Heart right ventricle (tissue), 16 donors: ENCODE results near the gene EMCN. TPM values are rescaled to one million over a fixed set of nuclear protein-coding genes. Genes with fewer than 3 reads are reported as not detected.
"Not testable (repeated sequence)": the region's sequence is repeated elsewhere in the genome, so short reads cannot be mapped to it uniquely, and the experiment has no call there.

ENCODE experiments used
- ATAC-seq, 8 donors: fragments of 200-7000 bp; cut with Tn5 transposase; one replicate each; pipeline ENCODE4 v1.9.1; 2020; ENCODE audit warnings: mild to moderate bottlenecking in 8 of 8, moderate library complexity in 8 of 8, moderate number of reproducible peaks in 1 of 8
- DNase-seq, 2 donors: peaks; one replicate each; pipeline ENCODE4 v3.0.0-alpha.2; 2020
- H3K27ac ChIP-seq, 10 donors: fragments of 200-600 bp; sonication (generic) in 2 of 10; one replicate each; pipeline versions ENCODE4 v1.5.0 to v1.8.0; 2020 to 2022; ENCODE audit warnings: mild to moderate bottlenecking in 3 of 10
- H3K27me3 ChIP-seq, 7 donors: fragments of 200-600 bp; one replicate each; pipeline ENCODE4 v1.8.0; 2021 to 2022; ENCODE audit warnings: mild to moderate bottlenecking in 2 of 7
- H3K36me3 ChIP-seq, 9 donors: fragments of 200-600 bp; sonication (generic) in 1 of 9; one replicate each; pipeline versions ENCODE4 v1.5.0 to v1.8.0; 2020 to 2022; ENCODE audit warnings: mild to moderate bottlenecking in 2 of 9
- H3K4me1 ChIP-seq, 9 donors: fragments of 200-600 bp; sonication (generic) in 1 of 9; one replicate each; pipeline versions ENCODE4 v1.5.0 to v1.8.0; 2020 to 2022; ENCODE audit warnings: mild to moderate bottlenecking in 4 of 9
- H3K4me3 ChIP-seq, 10 donors: fragments of 200-600 bp; sonication (generic) in 2 of 10; one replicate each; pipeline versions ENCODE4 v1.5.0 to v1.8.0; 2020 to 2022; ENCODE audit warnings: mild to moderate bottlenecking in 7 of 10, moderate library complexity in 2 of 10
- H3K9me3 ChIP-seq, 11 donors: fragments of 200-600 bp in 10 of 11; sonication (generic) in 2 of 11; one replicate each; pipeline versions ENCODE4 v1.5.0 to v1.8.0; 2013 to 2022; ENCODE audit warnings: mild to moderate bottlenecking in 2 of 11, control low read depth in 1 of 11, moderate library complexity in 1 of 11
- CTCF ChIP-seq, 9 donors: fragments of 200-600 bp; sonication (generic) in 2 of 9; IDR thresholded peaks; one replicate each; pipeline versions ENCODE4 v1.5.0 to v1.8.0; 2021 to 2022; ENCODE audit warnings: antibody characterized with exemption in 9 of 9, mild to moderate bottlenecking in 5 of 9, moderate library complexity in 1 of 9
- WGBS, 2 donors: extraction: QIAGEN DNeasy Blood & Tissue Kit; methylation state at CpG; one replicate each; pipeline ENCODE4 v1.1.7; 2013; ENCODE audit warnings: inconsistent platforms in 1 of 2; 5-methylcytosine and 5-hydroxymethylcytosine counted together
- intact Hi-C, 10 donors: fragments of 100-400 bp; cut with DNase I; formaldehyde crosslinking; loops; one replicate each; pipeline versions ENCODE4 v1.11.1 to v1.14.2; 2022
- polyA plus RNA-seq, 2 donors: library from polyadenylated mRNA; stranded (reverse); fragments of 200-250 nt; gene quantifications; one replicate each; pipeline ENCODE4 v1.2.3, GENCODE V29; 2013
- total RNA-seq, 10 donors: library from RNA; stranded (reverse); fragmentation: NEBNext Ultra II Directional in 3 of 10; extraction: Animal tissue kit (Norgen Biotek cat#: 25700) in 3 of 10; gene quantifications; one replicate each; pipeline versions ENCODE4 v1.2.1 to v1.2.4, GENCODE V29; 2021 to 2023
- donor health status: Arrhythmogenic right ventricular cardiomyopathy.
- donor health status: ischemic (EF 13 %, LVEDD 7.1; RV severe dilation, severe dysfunction).
- donor health status: healthy with polysubstance abuse.
- donor health status: DM: no; HTN: yes; CAD: no.
- donor health status: DM: no; HTN: no; CAD: no.
- donor health status: ischemic (EF 25% LVEDD 6.9; RV normal size, moderate dysfunction).
- donor health status: ischemic (EF 25% LVEDD 5.7; RV mildly dilated, moderate dysfunction).
- donor health status: healthy.
- donor health status: DM: yes; HTN: yes; CAD: no.
- donor health status: Ischemic cardiomyopathy.
- donor health status: ischemic (EF 35%, LVEDD 5.7; RV mildly dilated, moderate dysfunction).
- donor health status: nonischemic (EF 11% LVEDD 7.7; RV severe dilation, severe dysfunction).
- donor health status: DM: yes; HTN: yes; CAD: no.
- donor health status: PGD.
- donor health status: ischemic (EF 29% LVEDD 5.4; RV normal size, mild dysfunction).
- donor health status: nonischemic (EF 23%, LVEDD 6.1; RV moderate dilation, normal function).

EMCN gene
- total and polyA plus RNA-seq, 12 donors: 14.8 to 49.0 (median 32.3) TPM

GRCh38 chr4:100391863-100392262 is 126.0 kb downstream of the EMCN start:
- TF ChIP-seq CTCF (IDR thresholded peaks at IDR 0.05): no peak
- Histone ChIP-seq H3K27ac (no peak overlapping the region), H3K36me3 (no peaks in the 10 kb centered on the region), H3K27me3 (no peaks in the 10 kb centered on the region), H3K4me3 (no peak overlapping the region), H3K4me1 (no peaks in the 10 kb centered on the region), H3K9me3 (no peaks in the 10 kb centered on the region)
- no peak for DNase-seq
- WGBS, 2 donors: 87 to 89% methylated on average over 1 of the region's 1 CpG
- intact Hi-C loops: no loop called here
- ATAC-seq: no peak

- no peak for ATAC-seq
- Histone ChIP-seq H3K36me3 (no peaks in the 10 kb centered on the region), H3K4me3 (no peak overlapping the region), H3K9me3 (no peaks in the 10 kb centered on the region), H3K4me1 (no peaks in the 10 kb centered on the region), H3K27me3 (no peaks in the 10 kb centered on the region), H3K27ac (no peak overlapping the region)
- DNase-seq: no peak
- 40 to 41% methylated on average over 1 of the region's 1 CpG for WGBS, 2 donors
- intact Hi-C loops: no loop called here
- TF ChIP-seq CTCF (IDR thresholded peaks at IDR 0.05): no peak
These were observed 126.7 kb downstream of the EMCN start for GRCh38 chr4:100391086-100391485.

- Histone ChIP-seq H3K27me3 (no peaks in the 10 kb centered on the region), H3K36me3 (no peaks in the 10 kb centered on the region), H3K4me3 (no peak overlapping the region), H3K4me1 (no peaks in the 10 kb centered on the region), H3K9me3 (no peaks in the 10 kb centered on the region), H3K27ac (no peak overlapping the region)
- intact Hi-C loops: no loop called here
- DNase-seq (no peak), ATAC-seq (no peak)
- 54 to 67% methylated on average over 1 of the region's 1 CpG for WGBS, 2 donors
- TF ChIP-seq CTCF (IDR thresholded peaks at IDR 0.05): no peak
These were observed 131.6 kb downstream of the EMCN start for GRCh38 chr4:100386270-100386669.

- DNase-seq, H3K4me1 ChIP-seq, H3K4me3 ChIP-seq, ATAC-seq, H3K9me3 ChIP-seq, H3K36me3 ChIP-seq, H3K27ac ChIP-seq, intact Hi-C loops, H3K27me3 ChIP-seq: not testable (repeated sequence)
- 94 to 98% methylated on average over 1 of the region's 1 CpG for WGBS, 2 donors
These were observed 137.4 kb downstream of the EMCN start for GRCh38 chr4:100380401-100380800.

GRCh38 chr4:100379583-100380105 is 138.2 kb downstream of the EMCN start:
- ATAC-seq: no peak
- DNase-seq: no peak
- TF ChIP-seq CTCF (IDR thresholded peaks at IDR 0.05): no peak
- no peak overlapping the region for H3K27ac ChIP-seq
- WGBS, 2 donors: 86 to 89% methylated on average over 5 of the region's 5 CpGs
- H3K9me3 ChIP-seq: no peaks in the 10 kb centered on the region
- peaks cover 0 to 6% (median 0%) of the 10 kb centered on the region in 9 donors for H3K36me3 ChIP-seq
- no peaks in the 10 kb centered on the region for H3K4me1 ChIP-seq
- intact Hi-C loops: no loop called here
- no peak overlapping the region for H3K4me3 ChIP-seq
- no peaks in the 10 kb centered on the region for H3K27me3 ChIP-seq
